GM12878 (cell line): ENCODE measurements around the gene NTM.
A peak's percentile ranks its signal among the peaks of the same experiment; 100 is the strongest.

Experiments used
- KLF5 ChIP-seq: fragments of 450-650 bp; IDR thresholded peaks from 2 replicates; pipeline ENCODE4 v1.6.1; 2014; ENCODE audit warnings: mild to moderate bottlenecking; ENCODE audit not compliant: partially characterized antibody
- RELA ChIP-seq: fragments of 450-650 bp; IDR thresholded peaks from 2 replicates; pipeline ENCODE4 v1.8.0; 2014; ENCODE audit warnings: borderline replicate concordance; ENCODE audit not compliant: partially characterized antibody
- TF ChIP-seq, protein P1 (sequence below), 3 experiments: IDR thresholded peaks in 2 of 3; conservative IDR thresholded peaks in 1 of 3; 2 replicates each; pipeline ENCODE4 v1.5.1; 2011; ENCODE audit warnings: low read depth in 3 of 3, low read length in 3 of 3, mild to moderate bottlenecking in 3 of 3, control low read depth in 2 of 3, moderate library complexity in 2 of 3, inconsistent platforms in 1 of 3, mixed read lengths in 1 of 3; ENCODE audit not compliant: control insufficient read depth in 2 of 3, insufficient read depth in 1 of 3; ENCODE audit errors: extremely low read depth in 1 of 3
- TF ChIP-seq, protein P2 (sequence below): fragments of 450-650 bp; conservative IDR thresholded peaks from 2 replicates; pipeline ENCODE4 v1.6.1; 2017; ENCODE audit warnings: mild to moderate bottlenecking, moderate library complexity

DNA sequence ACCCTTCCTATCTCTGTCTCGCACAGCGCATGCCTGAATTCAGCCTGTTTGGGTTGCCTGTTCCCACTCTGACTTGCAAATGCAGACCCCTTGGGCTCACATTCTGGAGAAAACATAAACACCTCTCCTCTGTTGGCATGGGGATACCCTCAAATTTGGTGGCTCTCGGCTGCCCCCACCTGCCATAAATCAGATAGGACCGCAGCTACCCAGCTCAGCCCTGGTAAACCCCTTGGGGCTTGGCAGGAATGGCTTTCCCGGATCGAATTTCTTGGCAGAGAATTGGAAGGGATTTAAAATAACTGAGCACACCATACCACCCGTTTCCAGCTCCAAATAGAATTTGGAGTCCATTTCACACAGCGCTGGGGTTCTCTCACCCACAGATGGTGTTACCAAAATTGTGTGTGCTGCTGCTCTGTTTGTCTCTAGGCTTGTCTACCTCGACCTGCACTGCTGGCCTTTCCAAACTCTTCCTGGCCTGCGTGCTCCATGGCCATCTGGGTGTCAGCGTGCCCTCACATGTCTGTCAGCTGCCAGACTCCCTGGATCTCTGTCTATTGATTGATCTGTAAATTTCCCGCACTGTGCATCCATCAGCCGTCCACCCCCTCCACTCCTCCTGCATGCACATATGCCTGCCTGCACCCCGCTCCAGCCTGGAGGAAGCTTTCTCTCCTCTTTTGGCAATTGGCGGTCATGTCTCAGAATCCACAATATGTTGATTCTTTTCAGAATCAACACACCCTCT, 134.0 kb downstream of the NTM start:
- no peak for TF ChIP-seq RELA
- TF ChIP-seq, protein P1, sequence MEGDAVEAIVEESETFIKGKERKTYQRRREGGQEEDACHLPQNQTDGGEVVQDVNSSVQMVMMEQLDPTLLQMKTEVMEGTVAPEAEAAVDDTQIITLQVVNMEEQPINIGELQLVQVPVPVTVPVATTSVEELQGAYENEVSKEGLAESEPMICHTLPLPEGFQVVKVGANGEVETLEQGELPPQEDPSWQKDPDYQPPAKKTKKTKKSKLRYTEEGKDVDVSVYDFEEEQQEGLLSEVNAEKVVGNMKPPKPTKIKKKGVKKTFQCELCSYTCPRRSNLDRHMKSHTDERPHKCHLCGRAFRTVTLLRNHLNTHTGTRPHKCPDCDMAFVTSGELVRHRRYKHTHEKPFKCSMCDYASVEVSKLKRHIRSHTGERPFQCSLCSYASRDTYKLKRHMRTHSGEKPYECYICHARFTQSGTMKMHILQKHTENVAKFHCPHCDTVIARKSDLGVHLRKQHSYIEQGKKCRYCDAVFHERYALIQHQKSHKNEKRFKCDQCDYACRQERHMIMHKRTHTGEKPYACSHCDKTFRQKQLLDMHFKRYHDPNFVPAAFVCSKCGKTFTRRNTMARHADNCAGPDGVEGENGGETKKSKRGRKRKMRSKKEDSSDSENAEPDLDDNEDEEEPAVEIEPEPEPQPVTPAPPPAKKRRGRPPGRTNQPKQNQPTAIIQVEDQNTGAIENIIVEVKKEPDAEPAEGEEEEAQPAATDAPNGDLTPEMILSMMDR (IDR thresholded peaks at IDR 0.05 in 2 of 3, conservative IDR thresholded peaks at IDR 0.05 in 1 of 3; ENCODE audit: control insufficient read depth in 2 of 3, extremely low read depth in 1 of 3, insufficient read depth in 1 of 3, low read depth in 3 of 3, low read length in 3 of 3), result peak in 2 of 3 experiments; percentile 2 to 21; a peak in 1 of 6 replicates
- TF ChIP-seq, protein P2, sequence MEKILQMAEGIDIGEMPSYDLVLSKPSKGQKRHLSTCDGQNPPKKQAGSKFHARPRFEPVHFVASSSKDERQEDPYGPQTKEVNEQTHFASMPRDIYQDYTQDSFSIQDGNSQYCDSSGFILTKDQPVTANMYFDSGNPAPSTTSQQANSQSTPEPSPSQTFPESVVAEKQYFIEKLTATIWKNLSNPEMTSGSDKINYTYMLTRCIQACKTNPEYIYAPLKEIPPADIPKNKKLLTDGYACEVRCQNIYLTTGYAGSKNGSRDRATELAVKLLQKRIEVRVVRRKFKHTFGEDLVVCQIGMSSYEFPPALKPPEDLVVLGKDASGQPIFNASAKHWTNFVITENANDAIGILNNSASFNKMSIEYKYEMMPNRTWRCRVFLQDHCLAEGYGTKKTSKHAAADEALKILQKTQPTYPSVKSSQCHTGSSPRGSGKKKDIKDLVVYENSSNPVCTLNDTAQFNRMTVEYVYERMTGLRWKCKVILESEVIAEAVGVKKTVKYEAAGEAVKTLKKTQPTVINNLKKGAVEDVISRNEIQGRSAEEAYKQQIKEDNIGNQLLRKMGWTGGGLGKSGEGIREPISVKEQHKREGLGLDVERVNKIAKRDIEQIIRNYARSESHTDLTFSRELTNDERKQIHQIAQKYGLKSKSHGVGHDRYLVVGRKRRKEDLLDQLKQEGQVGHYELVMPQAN, result no peak
- TF ChIP-seq KLF5, result no peak
